Upper lobe of right lung (tissue), 1 donor: ENCODE data around the gene MSMO1. TPM values are rescaled to one million over a fixed set of nuclear protein-coding genes. Genes with fewer than 3 reads are reported as not detected.

ENCODE experiments used
- ATAC-seq: fragments of 200-7000 bp; cut with Tn5 transposase; one replicate; pipeline ENCODE4 v1.9.1; 2020; ENCODE audit warnings: mild to moderate bottlenecking, moderate library complexity
- DNase-seq: peaks from one replicate; pipeline ENCODE4 v3.0.0-alpha.2; 2020
- H3K27ac ChIP-seq: fragments of 200-600 bp; one replicate; pipeline ENCODE4 v1.8.0; 2022
- H3K27me3 ChIP-seq: fragments of 200-600 bp; one replicate; pipeline ENCODE4 v1.8.0; 2022; ENCODE audit warnings: mild to moderate bottlenecking
- H3K36me3 ChIP-seq: fragments of 200-600 bp; one replicate; pipeline ENCODE4 v1.8.0; 2022
- H3K4me1 ChIP-seq: fragments of 200-600 bp; one replicate; pipeline ENCODE4 v1.8.0; 2022
- H3K4me3 ChIP-seq: fragments of 200-600 bp; one replicate; pipeline ENCODE4 v1.8.0; 2022; ENCODE audit warnings: mild to moderate bottlenecking
- H3K9me3 ChIP-seq: fragments of 200-600 bp; one replicate; pipeline ENCODE4 v1.8.0; 2022
- intact Hi-C: fragments of 100-400 bp; cut with DNase I; formaldehyde crosslinking; loops from one replicate; pipeline ENCODE4 v1.11.0; 2022
- microRNA-seq: library from miRNA; unstranded; fragments of <30 nt; microRNA quantifications from one replicate; pipeline ENCODE4 v1.2.0, GENCODE V29; 2020; ENCODE audit warnings: borderline microRNAs expressed
- total RNA-seq: library from RNA; stranded (reverse); fragmentation: NEBNext Ultra II Directional; extraction: Animal tissue kit (Norgen Biotek cat#: 25700); gene quantifications from one replicate; pipeline ENCODE4 v1.2.1, GENCODE V29; 2021
- TF ChIP-seq, protein P1 (sequence below): fragments of 200-600 bp; IDR thresholded peaks from one replicate; pipeline ENCODE4 v1.8.0; 2022; ENCODE audit warnings: antibody characterized with exemption
- donor health status: DM: no; HTN: yes; CAD: no; lungs with severe emphysema.

MSMO1 gene
- total RNA-seq, 1 donor from 2014 or later, result 213 TPM

DNA sequence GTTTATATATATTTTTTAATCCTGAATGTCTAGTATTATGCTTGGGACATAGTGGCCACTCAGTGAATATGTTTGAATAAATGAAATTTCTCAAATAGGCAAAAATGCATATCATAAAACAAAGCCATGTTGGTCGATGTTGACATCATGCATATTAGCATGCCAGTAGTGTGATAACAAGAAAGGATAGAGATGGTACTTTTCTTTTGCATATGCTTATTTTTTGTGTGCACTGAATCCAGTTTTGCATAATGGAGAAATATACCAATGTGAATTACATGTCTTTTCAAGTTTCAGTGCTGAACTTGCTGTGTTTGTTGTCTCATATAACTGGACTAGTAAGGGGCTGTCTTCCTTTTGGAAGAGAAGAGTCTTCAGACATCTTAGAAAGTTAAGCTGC lies 58.9 kb downstream of the MSMO1 start:
- H3K27me3 ChIP-seq, result no peaks in the 10 kb centered on the region
- H3K27ac ChIP-seq, result no peak overlapping the region
- intact Hi-C loops, result no loop called here
- no peaks in the 10 kb centered on the region for H3K36me3 ChIP-seq
- no peak for DNase-seq
- ATAC-seq, result no peak
- no peaks in the 10 kb centered on the region for H3K9me3 ChIP-seq
- TF ChIP-seq, protein P1, sequence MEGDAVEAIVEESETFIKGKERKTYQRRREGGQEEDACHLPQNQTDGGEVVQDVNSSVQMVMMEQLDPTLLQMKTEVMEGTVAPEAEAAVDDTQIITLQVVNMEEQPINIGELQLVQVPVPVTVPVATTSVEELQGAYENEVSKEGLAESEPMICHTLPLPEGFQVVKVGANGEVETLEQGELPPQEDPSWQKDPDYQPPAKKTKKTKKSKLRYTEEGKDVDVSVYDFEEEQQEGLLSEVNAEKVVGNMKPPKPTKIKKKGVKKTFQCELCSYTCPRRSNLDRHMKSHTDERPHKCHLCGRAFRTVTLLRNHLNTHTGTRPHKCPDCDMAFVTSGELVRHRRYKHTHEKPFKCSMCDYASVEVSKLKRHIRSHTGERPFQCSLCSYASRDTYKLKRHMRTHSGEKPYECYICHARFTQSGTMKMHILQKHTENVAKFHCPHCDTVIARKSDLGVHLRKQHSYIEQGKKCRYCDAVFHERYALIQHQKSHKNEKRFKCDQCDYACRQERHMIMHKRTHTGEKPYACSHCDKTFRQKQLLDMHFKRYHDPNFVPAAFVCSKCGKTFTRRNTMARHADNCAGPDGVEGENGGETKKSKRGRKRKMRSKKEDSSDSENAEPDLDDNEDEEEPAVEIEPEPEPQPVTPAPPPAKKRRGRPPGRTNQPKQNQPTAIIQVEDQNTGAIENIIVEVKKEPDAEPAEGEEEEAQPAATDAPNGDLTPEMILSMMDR, result no peak
- H3K4me3 ChIP-seq, result no peak overlapping the region
- H3K4me1 ChIP-seq, result no peaks in the 10 kb centered on the region

DNA sequence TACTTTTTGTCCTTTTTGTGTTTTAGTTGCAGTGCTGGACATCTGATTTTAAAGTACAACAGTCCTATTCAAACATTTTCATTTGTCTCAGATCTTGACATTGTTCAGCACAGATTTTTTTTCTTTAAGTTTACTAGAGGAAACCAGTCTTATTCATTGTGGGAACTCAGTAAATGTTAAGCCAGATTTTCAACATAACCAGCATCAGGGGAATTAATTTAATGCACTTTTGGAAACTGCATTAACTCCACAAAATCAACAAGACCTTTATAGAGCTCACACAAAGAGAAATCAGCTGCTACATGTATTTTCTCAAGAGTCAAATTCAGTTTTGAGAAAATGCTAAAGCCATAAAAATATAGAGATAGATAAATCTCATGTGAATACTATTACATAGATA lies 61.3 kb downstream of the MSMO1 start:
- intact Hi-C loops, result no loop called here
- TF ChIP-seq, protein P1, result no peak
- Histone ChIP-seq H3K27ac (no peak overlapping the region), H3K4me1 (no peaks in the 10 kb centered on the region), H3K4me3 (no peak overlapping the region), H3K9me3 (no peaks in the 10 kb centered on the region), H3K27me3 (no peaks in the 10 kb centered on the region), H3K36me3 (no peaks in the 10 kb centered on the region)
- DNase-seq, result no peak
- ATAC-seq, result no peak

Small RNA genes within 50 kb of the gene (microRNA-seq; reads per million reads assigned to microRNA genes)
- gene MIR578, result not detected

Other genes starting within 250 kb of the MSMO1 start
- 26.5 TPM for gene TMEM192, start 214.8 kb upstream of the MSMO1 start, total RNA-seq
- 44.3 TPM for gene KLHL2, start 120.1 kb upstream of the MSMO1 start, total RNA-seq
- gene CPE, start 51.3 kb downstream of the MSMO1 start, total RNA-seq, result 63.6 TPM